ENCODE results near the gene MARF1.
A peak's percentile ranks its signal among the peaks of the same experiment; 100 is the strongest.
"Not testable (repeated sequence)": the region's sequence is repeated elsewhere in the genome, so short reads cannot be mapped to it uniquely, and the experiment has no call there.

Gene MARF1

GRCh38 chr16:15652293-15653001, 9.5 kb upstream of the MARF1 start:
- Histone ChIP-seq H3K27ac (ENCODE audit: low read length) (peak overlapping the region; percentile 69), H3K4me1 (ENCODE audit: control insufficient read depth, insufficient read depth, low read length) (peaks cover 33% of the 10 kb centered on the region), H3K36me3 (ENCODE audit: control insufficient read depth in 2 of 2, insufficient read depth in 2 of 2, low read length in 2 of 2) (no peaks in the 10 kb centered on the region), H3K27me3 (ENCODE audit: control insufficient read depth in 1 of 2, insufficient read depth in 2 of 2, low read length in 2 of 2) (no peaks in the 10 kb centered on the region), H3K9ac (ENCODE audit: low read length in 2 of 2) (no peak overlapping the region), H3K4me3 (ENCODE audit: low read length in 2 of 2) (no peak overlapping the region), H3K9me3 (ENCODE audit: control insufficient read depth in 2 of 2, low read length in 2 of 2) (no peaks in the 10 kb centered on the region)

GRCh38 chr16:15650698-15651171, 7.8 kb upstream of the MARF1 start:
- H3K9ac ChIP-seq (ENCODE audit: low read length in 2 of 2), result peak overlapping the region; percentile 89 to 91
- no peaks in the 10 kb centered on the region for H3K9me3 ChIP-seq (ENCODE audit: control insufficient read depth in 2 of 2, low read length in 2 of 2)
- peaks cover 33% of the 10 kb centered on the region for H3K4me1 ChIP-seq (ENCODE audit: control insufficient read depth, insufficient read depth, low read length)

GRCh38 chr16:15650019-15650697, 7.2 kb upstream of the MARF1 start, which contains the start of gene NDE1:
Gene NDE1, plus strand, starts transcription at chr16:15650245. Its CDS starts 14,534 bp downstream, at chr16:15664779.
- Histone ChIP-seq H3K9me3 (ENCODE audit: control insufficient read depth in 2 of 2, low read length in 2 of 2) (no peaks in the 10 kb centered on the region), H3K4me1 (ENCODE audit: control insufficient read depth, insufficient read depth, low read length) (peaks cover 33% of the 10 kb centered on the region), H3K4me3 (ENCODE audit: low read length in 2 of 2) (peak within 1 kb of the TSS; percentile 93 to 97), H3K27ac (ENCODE audit: low read length) (peak within 1 kb of the TSS; percentile 80), H3K9ac (ENCODE audit: low read length in 2 of 2) (peak within 1 kb of the TSS; percentile 89 to 91), H3K27me3 (ENCODE audit: control insufficient read depth in 1 of 2, insufficient read depth in 2 of 2, low read length in 2 of 2) (no peaks in the 10 kb centered on the region), H3K36me3 (ENCODE audit: control insufficient read depth in 2 of 2, insufficient read depth in 2 of 2, low read length in 2 of 2) (no peaks in the 10 kb centered on the region)

More at GRCh38 chr16:15650698-15651171, 7.8 kb upstream of the MARF1 start:
- peak overlapping the region; percentile 93 to 97 for H3K4me3 ChIP-seq (ENCODE audit: low read length in 2 of 2)
- no peaks in the 10 kb centered on the region for H3K27me3 ChIP-seq (ENCODE audit: control insufficient read depth in 1 of 2, insufficient read depth in 2 of 2, low read length in 2 of 2)
- H3K27ac ChIP-seq (ENCODE audit: low read length), result peak overlapping the region; percentile 80
- H3K36me3 ChIP-seq (ENCODE audit: control insufficient read depth in 2 of 2, insufficient read depth in 2 of 2, low read length in 2 of 2), result no peaks in the 10 kb centered on the region

- Histone ChIP-seq H3K36me3 (ENCODE audit: control insufficient read depth in 2 of 2, insufficient read depth in 2 of 2, low read length in 2 of 2) (no peaks in the 10 kb centered on the region), H3K4me3 (ENCODE audit: low read length in 2 of 2) (peak overlapping the region; percentile 18 to 97), H3K27ac (ENCODE audit: low read length) (peak overlapping the region; percentile 38), H3K27me3 (ENCODE audit: control insufficient read depth in 1 of 2, insufficient read depth in 2 of 2, low read length in 2 of 2) (no peaks in the 10 kb centered on the region), H3K9me3 (ENCODE audit: control insufficient read depth in 2 of 2, low read length in 2 of 2) (no peaks in the 10 kb centered on the region), H3K9ac (ENCODE audit: low read length in 2 of 2) (peak overlapping the region in 1 of 2 donors; percentile 55), H3K4me1 (ENCODE audit: control insufficient read depth, insufficient read depth, low read length) (peaks cover 33% of the 10 kb centered on the region)
Observed at GRCh38 chr16:15649727-15650018, 6.7 kb upstream of the MARF1 start.

DNA sequence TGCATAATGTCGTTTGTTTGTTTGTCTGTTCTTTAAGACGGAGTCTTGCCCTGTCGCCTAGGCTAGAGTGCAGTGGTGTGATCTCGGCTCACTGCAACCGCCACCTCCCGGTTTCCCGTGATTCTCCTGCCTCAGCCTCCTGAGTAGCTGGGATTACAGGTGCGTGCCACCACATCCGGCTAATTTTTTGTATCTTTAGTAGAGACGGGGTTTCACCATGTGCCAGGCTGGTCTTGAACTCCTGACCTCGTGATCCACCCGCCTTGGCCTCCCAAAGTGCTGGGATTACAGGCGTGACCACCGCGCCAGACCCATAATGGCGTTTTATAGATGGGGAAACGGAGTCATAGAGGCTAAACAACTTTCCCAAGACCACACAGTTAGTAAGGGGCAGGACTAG, 6.4 kb upstream of the MARF1 start:
- H3K27me3 ChIP-seq (ENCODE audit: control insufficient read depth in 1 of 2, insufficient read depth in 2 of 2, low read length in 2 of 2); H3K36me3 ChIP-seq (ENCODE audit: control insufficient read depth in 2 of 2, insufficient read depth in 2 of 2, low read length in 2 of 2); H3K9me3 ChIP-seq (ENCODE audit: control insufficient read depth in 2 of 2, low read length in 2 of 2): not testable (repeated sequence)
- peak overlapping the region; percentile 38 for H3K27ac ChIP-seq (ENCODE audit: low read length)
- H3K9ac ChIP-seq (ENCODE audit: low read length in 2 of 2), result peak overlapping the region in 1 of 2 donors; percentile 55
- peaks cover 30% of the 10 kb centered on the region for H3K4me1 ChIP-seq (ENCODE audit: control insufficient read depth, insufficient read depth, low read length)
- peak overlapping the region; percentile 18 to 97 for H3K4me3 ChIP-seq (ENCODE audit: low read length in 2 of 2)

- Histone ChIP-seq H3K36me3 (ENCODE audit: control insufficient read depth in 2 of 2, insufficient read depth in 2 of 2, low read length in 2 of 2) (no peaks in the 10 kb centered on the region), H3K9ac (ENCODE audit: low read length in 2 of 2) (no peak overlapping the region), H3K27ac (ENCODE audit: low read length) (no peak overlapping the region), H3K4me1 (ENCODE audit: control insufficient read depth, insufficient read depth, low read length) (peaks cover 25% of the 10 kb centered on the region), H3K4me3 (ENCODE audit: low read length in 2 of 2) (no peak overlapping the region), H3K27me3 (ENCODE audit: control insufficient read depth in 1 of 2, insufficient read depth in 2 of 2, low read length in 2 of 2) (no peaks in the 10 kb centered on the region), H3K9me3 (ENCODE audit: control insufficient read depth in 2 of 2, low read length in 2 of 2) (no peaks in the 10 kb centered on the region)
Observed at GRCh38 chr16:15648135-15648730, 5.3 kb upstream of the MARF1 start.

GRCh38 chr16:15647294-15648014, 4.5 kb upstream of the MARF1 start:
- no peaks in the 10 kb centered on the region for H3K27me3 ChIP-seq (ENCODE audit: control insufficient read depth in 1 of 2, insufficient read depth in 2 of 2, low read length in 2 of 2)
- no peak overlapping the region for H3K9ac ChIP-seq (ENCODE audit: low read length in 2 of 2)
- no peak overlapping the region for H3K4me3 ChIP-seq (ENCODE audit: low read length in 2 of 2)
- no peaks in the 10 kb centered on the region for H3K9me3 ChIP-seq (ENCODE audit: control insufficient read depth in 2 of 2, low read length in 2 of 2)
- H3K4me1 ChIP-seq (ENCODE audit: control insufficient read depth, insufficient read depth, low read length), result peaks cover 19% of the 10 kb centered on the region
- no peak overlapping the region for H3K27ac ChIP-seq (ENCODE audit: low read length)
- no peaks in the 10 kb centered on the region for H3K36me3 ChIP-seq (ENCODE audit: control insufficient read depth in 2 of 2, insufficient read depth in 2 of 2, low read length in 2 of 2)

DNA sequence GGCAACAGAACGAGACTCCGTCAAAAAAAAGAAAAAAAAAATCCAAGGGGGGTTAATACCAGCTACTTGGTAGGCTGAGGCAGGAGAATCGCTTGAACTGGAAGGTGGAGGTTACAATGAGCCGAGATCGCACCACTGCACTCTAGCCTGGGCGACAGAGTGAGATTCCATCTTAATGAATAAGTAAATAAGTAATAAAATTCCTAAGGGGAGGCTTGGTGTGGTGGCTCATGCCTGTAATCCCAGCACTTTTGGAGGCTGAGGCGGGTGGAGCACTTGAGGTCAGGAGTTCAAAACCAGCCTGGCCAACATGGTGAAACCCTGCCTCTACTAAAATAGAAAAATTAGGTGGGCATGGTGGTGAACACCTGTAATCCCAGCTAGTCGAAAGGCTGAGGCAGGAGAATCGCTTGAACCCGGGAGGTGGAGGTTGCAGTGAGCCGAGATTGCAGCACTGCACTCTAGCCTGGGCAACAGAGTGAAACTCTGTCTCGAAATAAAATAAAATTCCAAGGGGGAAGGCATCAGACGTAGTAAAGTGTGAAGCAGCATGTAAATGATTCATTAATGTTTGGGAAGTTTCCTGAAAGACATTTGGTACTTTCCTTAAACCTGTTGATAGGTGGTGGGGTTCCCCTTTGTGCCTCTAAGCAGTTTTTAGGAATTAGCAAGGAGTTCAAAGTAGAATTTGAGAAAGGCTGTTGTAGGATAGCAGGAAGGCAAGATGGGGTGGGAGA, 3.8 kb upstream of the MARF1 start:
- not testable (repeated sequence) for H3K27ac ChIP-seq (ENCODE audit: low read length); H3K36me3 ChIP-seq (ENCODE audit: control insufficient read depth in 2 of 2, insufficient read depth in 2 of 2, low read length in 2 of 2); H3K9me3 ChIP-seq (ENCODE audit: control insufficient read depth in 2 of 2, low read length in 2 of 2); H3K4me3 ChIP-seq (ENCODE audit: low read length in 2 of 2); H3K9ac ChIP-seq (ENCODE audit: low read length in 2 of 2); H3K27me3 ChIP-seq (ENCODE audit: control insufficient read depth in 1 of 2, insufficient read depth in 2 of 2, low read length in 2 of 2)
- peaks cover 26% of the 10 kb centered on the region for H3K4me1 ChIP-seq (ENCODE audit: control insufficient read depth, insufficient read depth, low read length)

DNA sequence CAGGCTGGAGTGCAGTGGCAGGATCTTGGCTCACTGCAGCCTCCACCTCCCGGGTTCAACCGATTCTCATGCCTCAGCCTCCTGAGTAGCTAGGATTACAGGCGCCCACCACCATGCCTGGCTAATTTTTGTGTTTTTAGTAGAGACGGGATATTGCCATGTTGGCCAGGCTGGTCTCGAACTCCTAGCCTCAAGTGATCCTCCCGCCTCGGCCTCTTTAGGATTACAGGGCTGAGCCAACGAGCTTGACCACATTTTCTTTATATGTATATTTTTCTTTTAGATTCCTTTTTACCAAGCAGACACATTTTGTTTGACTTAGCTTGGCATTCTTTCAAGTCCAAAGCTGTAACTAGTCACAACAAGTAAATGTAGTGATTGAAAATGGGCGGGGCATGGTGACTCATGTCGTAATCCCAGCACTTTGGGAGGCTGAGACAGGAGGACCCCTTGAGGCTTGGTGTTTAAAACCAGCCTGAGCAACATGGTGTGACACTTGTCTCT, 2.1 kb upstream of the MARF1 start:
- H3K27ac ChIP-seq (ENCODE audit: low read length); H3K9me3 ChIP-seq (ENCODE audit: control insufficient read depth in 2 of 2, low read length in 2 of 2); H3K4me3 ChIP-seq (ENCODE audit: low read length in 2 of 2); H3K27me3 ChIP-seq (ENCODE audit: control insufficient read depth in 1 of 2, insufficient read depth in 2 of 2, low read length in 2 of 2); H3K36me3 ChIP-seq (ENCODE audit: control insufficient read depth in 2 of 2, insufficient read depth in 2 of 2, low read length in 2 of 2); H3K9ac ChIP-seq (ENCODE audit: low read length in 2 of 2): not testable (repeated sequence)
- peaks cover 22% of the 10 kb centered on the region for H3K4me1 ChIP-seq (ENCODE audit: control insufficient read depth, insufficient read depth, low read length)
